Measurements from ENCODE around the gene BDKRB1.

- TF ChIP-seq CTCF (IDR thresholded peaks at IDR 0.05) (no peak), MAX (IDR thresholded peaks at IDR 0.05) (no peak)
Measured at GRCh38 chr14:96207686-96208085, 48.3 kb upstream of the BDKRB1 start.
